Stomach smooth muscle (tissue), 2 donors: ENCODE data around the gene PPP3CA.
"Not testable (repeated sequence)": the region's sequence is repeated elsewhere in the genome, so short reads cannot be mapped to it uniquely, and the experiment has no call there.

Experiments
- H3K27ac ChIP-seq: one replicate; pipeline ENCODE4 v1.7.0; 2013; ENCODE audit warnings: mild to moderate bottlenecking, low read length, inconsistent platforms
- H3K27me3 ChIP-seq, 2 donors: one replicate each; pipeline ENCODE4 v1.7.0; 2013; ENCODE audit warnings: low read length in 2 of 2; ENCODE audit not compliant: insufficient read depth in 2 of 2, control insufficient read depth in 1 of 2
- H3K36me3 ChIP-seq, 2 donors: one replicate each; pipeline ENCODE4 v1.7.0; 2013; ENCODE audit warnings: low read length in 2 of 2; ENCODE audit not compliant: control insufficient read depth in 2 of 2, insufficient read depth in 2 of 2
- H3K4me1 ChIP-seq: one replicate; pipeline ENCODE4 v1.7.0; 2013; ENCODE audit warnings: low read length; ENCODE audit not compliant: control insufficient read depth, insufficient read depth
- H3K4me3 ChIP-seq, 2 donors: one replicate each; pipeline ENCODE4 v1.7.0; 2013; ENCODE audit warnings: low read length in 2 of 2
- H3K9ac ChIP-seq, 2 donors: one replicate each; pipeline ENCODE4 v1.7.0; 2013; ENCODE audit warnings: low read length in 2 of 2, mild to moderate bottlenecking in 1 of 2
- H3K9me3 ChIP-seq, 2 donors: one replicate each; pipeline ENCODE4 v1.7.0; 2013; ENCODE audit warnings: low read length in 2 of 2; ENCODE audit not compliant: control insufficient read depth in 2 of 2
- donor health status: healthy.
- donor health status: Pancreatic carcinoma.

PPP3CA gene

GRCh38 chr4:101191302-101192098 is 155.8 kb downstream of the PPP3CA start:
- peak overlapping the region; percentile 23 to 39 for H3K4me3 ChIP-seq
- no peaks in the 10 kb centered on the region for H3K36me3 ChIP-seq
- H3K9me3 ChIP-seq: no peaks in the 10 kb centered on the region
- peak overlapping the region; percentile 69 for H3K27ac ChIP-seq
- H3K4me1 ChIP-seq: peaks cover 16% of the 10 kb centered on the region
- H3K27me3 ChIP-seq: no peaks in the 10 kb centered on the region
- peak overlapping the region in 1 of 2 donors; percentile 12 for H3K9ac ChIP-seq

GRCh38 chr4:101190751-101191150 is 156.6 kb downstream of the PPP3CA start:
- Histone ChIP-seq H3K27ac (peak overlapping the region; percentile 69), H3K9ac (peak overlapping the region in 1 of 2 donors; percentile 12), H3K27me3 (no peaks in the 10 kb centered on the region), H3K36me3 (no peaks in the 10 kb centered on the region), H3K4me3 (peak overlapping the region in 1 of 2 donors; percentile 39), H3K4me1 (peaks cover 16% of the 10 kb centered on the region), H3K9me3 (no peaks in the 10 kb centered on the region)

DNA sequence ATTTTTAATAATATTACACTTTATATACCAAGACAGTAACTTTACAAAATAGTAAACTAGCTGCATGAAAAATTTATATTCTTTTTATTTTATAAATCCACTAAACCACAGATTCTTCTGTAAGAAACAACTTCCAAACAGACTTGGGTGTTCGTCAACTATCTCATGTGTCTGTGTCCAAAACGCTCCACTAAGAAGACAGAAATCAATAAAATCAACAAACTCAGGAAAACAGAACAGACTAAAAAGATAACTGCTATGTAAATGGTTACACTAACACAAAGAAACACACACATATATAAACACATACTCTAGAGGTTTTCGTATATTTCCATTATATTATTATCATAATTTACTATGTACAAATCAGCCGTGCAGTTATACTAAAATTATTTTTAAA is 158.4 kb downstream of the PPP3CA start:
- peaks cover 16% of the 10 kb centered on the region for H3K4me1 ChIP-seq
- no peak overlapping the region for H3K4me3 ChIP-seq
- no peak overlapping the region for H3K9ac ChIP-seq
- H3K27me3 ChIP-seq: no peaks in the 10 kb centered on the region
- H3K9me3 ChIP-seq: no peaks in the 10 kb centered on the region
- no peaks in the 10 kb centered on the region for H3K36me3 ChIP-seq
- H3K27ac ChIP-seq: no peak overlapping the region

DNA sequence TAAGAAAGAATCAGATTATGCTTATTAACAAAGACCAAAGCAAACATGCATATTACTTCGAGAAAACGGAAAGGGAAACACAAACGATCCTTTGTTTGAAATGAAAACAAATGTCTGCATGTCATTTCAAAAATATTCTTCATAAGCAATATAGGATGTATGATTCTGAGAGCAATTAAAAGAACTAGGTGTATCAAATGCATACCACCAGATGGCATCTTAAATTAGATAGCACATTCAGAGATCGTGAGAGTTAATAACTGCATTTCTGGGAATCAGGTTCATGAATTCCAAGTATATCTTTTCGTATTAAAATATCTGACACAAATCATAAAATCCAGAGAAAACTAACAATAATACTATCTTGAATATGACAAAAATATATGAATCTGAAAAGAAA is 159.5 kb downstream of the PPP3CA start:
- H3K4me3 ChIP-seq: no peak overlapping the region
- peaks cover 16% of the 10 kb centered on the region for H3K4me1 ChIP-seq
- H3K9ac ChIP-seq: no peak overlapping the region
- no peaks in the 10 kb centered on the region for H3K36me3 ChIP-seq
- H3K9me3 ChIP-seq: no peaks in the 10 kb centered on the region
- H3K27me3 ChIP-seq: no peaks in the 10 kb centered on the region
- no peak overlapping the region for H3K27ac ChIP-seq

GRCh38 chr4:101186567-101187184 is 160.7 kb downstream of the PPP3CA start:
- no peaks in the 10 kb centered on the region for H3K36me3 ChIP-seq
- no peaks in the 10 kb centered on the region for H3K9me3 ChIP-seq
- H3K27ac ChIP-seq: no peak overlapping the region
- no peaks in the 10 kb centered on the region for H3K27me3 ChIP-seq
- H3K9ac ChIP-seq: no peak overlapping the region
- H3K4me3 ChIP-seq: no peak overlapping the region
- peaks cover 9% of the 10 kb centered on the region for H3K4me1 ChIP-seq

- no peaks in the 10 kb centered on the region for H3K27me3 ChIP-seq
- H3K27ac ChIP-seq: no peak overlapping the region
- no peaks in the 10 kb centered on the region for H3K36me3 ChIP-seq
- no peak overlapping the region for H3K4me3 ChIP-seq
- no peaks in the 10 kb centered on the region for H3K4me1 ChIP-seq
- H3K9me3 ChIP-seq: no peaks in the 10 kb centered on the region
- H3K9ac ChIP-seq: no peak overlapping the region
Measured at GRCh38 chr4:101184668-101185067, 162.7 kb downstream of the PPP3CA start.

DNA sequence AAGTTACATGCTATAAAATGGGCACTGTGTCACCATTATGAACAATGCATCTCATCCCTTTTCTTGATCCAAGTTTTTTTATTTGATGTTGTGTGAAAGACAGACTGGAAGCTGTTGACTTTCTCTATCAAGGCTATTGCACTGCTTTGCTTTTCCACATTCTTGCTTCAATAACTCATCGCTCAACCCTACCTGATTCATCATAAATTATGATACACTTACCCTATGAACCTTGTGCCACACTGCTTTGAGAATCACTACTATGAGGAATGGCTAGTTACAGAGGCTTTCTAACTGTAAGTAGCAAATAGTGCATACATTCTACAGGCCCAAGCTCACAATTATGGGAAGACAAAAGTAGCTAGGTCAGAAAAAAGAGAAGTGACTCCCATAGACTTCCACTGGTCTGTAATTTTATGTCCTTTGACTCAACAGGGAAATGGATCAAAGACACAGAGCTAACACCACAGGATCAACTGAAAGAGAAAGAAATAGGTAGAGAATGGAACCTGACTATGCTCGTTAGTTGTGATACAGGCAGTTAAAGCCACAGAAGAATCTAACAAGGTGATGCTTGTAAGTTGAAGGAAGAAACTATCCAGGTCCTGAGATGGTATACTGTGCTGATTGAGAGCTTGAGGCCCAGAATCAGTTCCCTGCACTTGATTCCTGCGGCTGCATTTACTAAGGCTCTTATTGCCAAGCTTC is 163.5 kb downstream of the PPP3CA start:
- Histone ChIP-seq H3K9me3 (no peaks in the 10 kb centered on the region), H3K27ac (no peak overlapping the region), H3K9ac (no peak overlapping the region), H3K4me3 (no peak overlapping the region), H3K4me1 (no peaks in the 10 kb centered on the region), H3K36me3 (no peaks in the 10 kb centered on the region), H3K27me3 (no peaks in the 10 kb centered on the region)

DNA sequence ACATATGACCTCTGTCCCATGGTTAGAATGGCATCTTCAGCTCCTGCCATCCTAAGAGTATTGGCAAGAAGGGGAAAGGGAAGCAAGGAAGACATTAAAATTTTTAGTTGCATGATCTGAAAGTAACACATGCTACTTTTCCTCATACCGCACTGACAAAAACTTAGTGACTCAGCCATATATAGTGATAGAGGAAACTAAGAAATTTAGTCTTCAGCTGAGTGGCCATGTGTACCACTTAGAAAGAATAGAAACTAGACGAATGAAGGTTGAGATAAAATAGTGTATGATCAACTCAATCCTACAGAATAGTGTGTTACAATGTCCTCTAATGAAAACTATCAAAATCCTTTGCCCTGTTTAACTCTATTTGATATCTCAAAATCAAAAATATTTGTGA is 164.1 kb downstream of the PPP3CA start:
- no peak overlapping the region for H3K4me3 ChIP-seq
- H3K36me3 ChIP-seq: no peaks in the 10 kb centered on the region
- H3K27me3 ChIP-seq: no peaks in the 10 kb centered on the region
- H3K27ac ChIP-seq: no peak overlapping the region
- no peaks in the 10 kb centered on the region for H3K9me3 ChIP-seq
- no peak overlapping the region for H3K9ac ChIP-seq
- H3K4me1 ChIP-seq: no peaks in the 10 kb centered on the region

DNA sequence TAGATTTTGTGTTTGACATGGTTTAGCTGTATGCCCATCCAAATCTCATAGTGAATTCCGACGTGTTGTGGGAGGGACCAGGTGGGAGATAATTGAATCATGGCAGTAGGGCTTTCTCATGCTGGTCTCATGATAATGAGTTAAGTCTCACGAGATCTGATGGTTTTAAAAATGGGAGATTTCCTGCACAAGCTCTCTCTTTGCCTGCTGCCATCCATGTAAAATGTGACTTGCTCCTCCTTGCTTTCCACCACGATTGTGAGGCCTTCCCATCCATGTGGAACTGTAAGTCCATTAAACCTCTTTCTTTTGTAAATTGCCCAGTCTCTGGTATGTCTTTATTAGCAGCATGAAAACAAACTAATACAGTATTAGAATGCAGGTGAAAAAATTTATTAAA is 164.6 kb downstream of the PPP3CA start:
- H3K27ac ChIP-seq, H3K9me3 ChIP-seq, H3K36me3 ChIP-seq, H3K4me3 ChIP-seq, H3K4me1 ChIP-seq, H3K9ac ChIP-seq, H3K27me3 ChIP-seq: not testable (repeated sequence)

- H3K27ac ChIP-seq: no peak overlapping the region
- H3K4me3 ChIP-seq: no peak overlapping the region
- no peaks in the 10 kb centered on the region for H3K4me1 ChIP-seq
- no peaks in the 10 kb centered on the region for H3K9me3 ChIP-seq
- no peaks in the 10 kb centered on the region for H3K36me3 ChIP-seq
- no peaks in the 10 kb centered on the region for H3K27me3 ChIP-seq
- no peak overlapping the region for H3K9ac ChIP-seq
Measured at GRCh38 chr4:101178731-101179130, 168.6 kb downstream of the PPP3CA start.

- no peaks in the 10 kb centered on the region for H3K27me3 ChIP-seq
- no peak overlapping the region for H3K4me3 ChIP-seq
- no peak overlapping the region for H3K9ac ChIP-seq
- H3K27ac ChIP-seq: no peak overlapping the region
- no peaks in the 10 kb centered on the region for H3K36me3 ChIP-seq
- no peaks in the 10 kb centered on the region for H3K9me3 ChIP-seq
- no peaks in the 10 kb centered on the region for H3K4me1 ChIP-seq
Measured at GRCh38 chr4:101177154-101177553, 170.2 kb downstream of the PPP3CA start.
